GM23338 (cell line): ENCODE results near the gene TRIM24. TPM values are rescaled to one million over a fixed set of nuclear protein-coding genes. Genes with fewer than 3 reads are reported as not detected.

Source experiments
- ATAC-seq: fragments of 200-7000 bp; cut with Tn5 transposase; 3 replicates; pipeline ENCODE4 v1.9.1; 2020
- DNase-seq: peaks from one replicate; pipeline ENCODE4 v3.0.0-alpha.2; 2015; ENCODE audit warnings: low spot score
- H2AFZ ChIP-seq: fragments of 200-600 bp; sonication (generic); 2 replicates; pipeline ENCODE4 v1.8.0; 2016; ENCODE audit warnings: antibody characterized with exemption, mild to moderate bottlenecking, moderate library complexity
- H3F3A ChIP-seq: fragments of 200-600 bp; sonication (generic); replicated peaks from 2 replicates; pipeline ENCODE4 v1.8.0; 2017; ENCODE audit warnings: antibody characterized with exemption, mixed run types, low read depth
- H3K27ac ChIP-seq: fragments of 200-600 bp; sonication (generic); 2 replicates; pipeline ENCODE4 v1.6.1; 2016; ENCODE audit warnings: low read depth
- H3K27me3 ChIP-seq: fragments of 200-600 bp; sonication (generic); 2 replicates; pipeline ENCODE4 v1.8.0; 2016; ENCODE audit warnings: mild to moderate bottlenecking, mixed run types, moderate library complexity; ENCODE audit not compliant: insufficient read depth
- H3K36me3 ChIP-seq: fragments of 200-600 bp; sonication (generic); 2 replicates; pipeline ENCODE4 v1.8.0; 2016; ENCODE audit warnings: mild to moderate bottlenecking; ENCODE audit not compliant: insufficient read depth
- H3K4me1 ChIP-seq: fragments of 200-600 bp; sonication (generic); 2 replicates; pipeline ENCODE4 v1.8.0; 2016; ENCODE audit warnings: mild to moderate bottlenecking, moderate library complexity; ENCODE audit not compliant: insufficient read depth
- H3K4me2 ChIP-seq: fragments of 200-600 bp; sonication (generic); 2 replicates; pipeline ENCODE4 v1.7.1; 2017; ENCODE audit warnings: mixed run types
- H3K4me3 ChIP-seq: fragments of 200-600 bp; sonication (generic); 2 replicates; pipeline ENCODE4 v1.6.1; 2016; ENCODE audit warnings: mixed run types
- H3K79me2 ChIP-seq: fragments of 200-600 bp; sonication (generic); replicated peaks from 2 replicates; pipeline ENCODE4 v1.8.0; 2017; ENCODE audit warnings: mild to moderate bottlenecking; ENCODE audit not compliant: insufficient read depth
- H3K9me2 ChIP-seq: fragments of 200-600 bp; sonication (generic); 2 replicates; pipeline ENCODE4 v1.8.0; 2017; ENCODE audit not compliant: insufficient read depth
- H4K20me1 ChIP-seq: fragments of 200-600 bp; sonication (generic); replicated peaks from 2 replicates; pipeline ENCODE4 v1.8.0; 2017; ENCODE audit warnings: mild to moderate bottlenecking; ENCODE audit not compliant: insufficient read depth
- H3K27ac Mint-ChIP-seq: 2 replicates; pipeline ENCODE4 v1.8.0; 2020; ENCODE audit warnings: inconsistent platforms, mild to moderate bottlenecking, moderate library complexity, mixed read lengths
- H3K27me3 Mint-ChIP-seq: 3 replicates; pipeline ENCODE4 v1.8.0; 2022; ENCODE audit warnings: low read depth, mild to moderate bottlenecking, moderate library complexity, mixed read lengths, inconsistent platforms; ENCODE audit not compliant: insufficient read depth, poor library complexity
- H3K36me3 Mint-ChIP-seq: 3 replicates; pipeline ENCODE4 v1.8.0; 2021; ENCODE audit warnings: low read depth, mild to moderate bottlenecking, inconsistent platforms, moderate library complexity, mixed read lengths
- H3K4me1 Mint-ChIP-seq: 3 replicates; pipeline ENCODE4 v1.8.0; 2020; ENCODE audit warnings: mild to moderate bottlenecking, inconsistent platforms, mixed read lengths
- H3K4me3 Mint-ChIP-seq: 3 replicates; pipeline ENCODE4 v1.8.0; 2021; ENCODE audit warnings: moderate library complexity, mild to moderate bottlenecking, inconsistent platforms, mixed read lengths
- H3K9me3 Mint-ChIP-seq: 3 replicates; pipeline ENCODE4 v1.8.0; 2020; ENCODE audit warnings: moderate library complexity, mild to moderate bottlenecking, inconsistent platforms, mixed read lengths
- CREB1 ChIP-seq: fragments of 250-450 bp; sonication (Bioruptor Pico); IDR thresholded peaks from 2 replicates; pipeline ENCODE4 v1.5.0; 2020; ENCODE audit warnings: low read depth, mild to moderate bottlenecking, moderate library complexity
- CTCF ChIP-seq, 2 experiments: fragments of 200-600 bp in 1 of 2; sonication (generic) in 1 of 2; conservative IDR thresholded peaks; 2 replicates each; pipeline versions ENCODE4 v1.5.1 to v1.6.1; 2016 to 2017; ENCODE audit warnings: antibody characterized with exemption in 2 of 2, low read depth in 2 of 2, mild to moderate bottlenecking in 2 of 2, moderate library complexity in 1 of 2
- ETS1 ChIP-seq: IDR thresholded peaks from 2 replicates; pipeline ENCODE4 v1.6.1; 2016; ENCODE audit warnings: antibody characterized with exemption
- EZH2 ChIP-seq: fragments of 200-600 bp; sonication (generic); IDR thresholded peaks from one replicate; pipeline ENCODE4 v1.8.0; 2017; ENCODE audit warnings: antibody characterized with exemption, mild to moderate bottlenecking, low read depth; ENCODE audit not compliant: unreplicated experiment
- EZH2phosphoT487 ChIP-seq: fragments of 200-600 bp; sonication (generic); IDR thresholded peaks from one replicate; pipeline ENCODE4 v1.8.1; 2018; ENCODE audit warnings: antibody characterized with exemption; ENCODE audit not compliant: unreplicated experiment
- JUNB ChIP-seq: IDR thresholded peaks from one replicate; pipeline ENCODE4 v1.6.1; 2016; ENCODE audit warnings: antibody characterized with exemption; ENCODE audit not compliant: unreplicated experiment
- NANOG ChIP-seq: IDR thresholded peaks from 2 replicates; pipeline ENCODE4 v1.6.1; 2016; ENCODE audit warnings: antibody characterized with exemption, borderline replicate concordance
- POLR2AphosphoS5 ChIP-seq: IDR thresholded peaks from 2 replicates; pipeline ENCODE4 v1.6.1; 2016; ENCODE audit warnings: antibody characterized with exemption, low read depth
- STAT1 ChIP-seq: IDR thresholded peaks from one replicate; pipeline ENCODE4 v1.6.1; 2016; ENCODE audit warnings: antibody characterized with exemption; ENCODE audit not compliant: unreplicated experiment
- ZNF114 ChIP-seq: fragments of 250-450 bp; sonication (Bioruptor Pico); IDR thresholded peaks from 2 replicates; pipeline ENCODE4 v1.5.0; 2020; ENCODE audit warnings: mild to moderate bottlenecking, moderate library complexity
- ZNF331 ChIP-seq: fragments of 250-450 bp; sonication (Bioruptor Pico); IDR thresholded peaks from 2 replicates; pipeline ENCODE4 v1.5.0; 2020; ENCODE audit warnings: low read depth, mild to moderate bottlenecking, moderate library complexity
- polyA plus RNA-seq: library from polyadenylated mRNA; unstranded; fragments of >200 nt; fragmentation: Nextera tagmentation; extraction: Ambion mirVana; gene quantifications from 2 replicates; pipeline ENCODE4 v1.2.1, GENCODE V29; 2016
- total RNA-seq: library from RNA; depleted of rRNA; stranded (reverse); fragments of >200 nt; shearing (Covaris generic); gene quantifications from 2 replicates; pipeline ENCODE4 v1.2.3, GENCODE V29; 2014
- TF ChIP-seq, protein P1 (sequence below): fragments of 250-450 bp; sonication (Bioruptor Pico); IDR thresholded peaks from 2 replicates; pipeline ENCODE4 v1.5.0; 2020; ENCODE audit warnings: mild to moderate bottlenecking, moderate library complexity
- TF ChIP-seq, protein P2 (sequence below): IDR thresholded peaks from one replicate; pipeline ENCODE4 v1.6.1; 2018; ENCODE audit warnings: antibody characterized with exemption; ENCODE audit not compliant: unreplicated experiment

The TRIM24 gene
- total and polyA plus RNA-seq, 2 experiments from 2014 or later = 67.0 to 120 TPM

DNA sequence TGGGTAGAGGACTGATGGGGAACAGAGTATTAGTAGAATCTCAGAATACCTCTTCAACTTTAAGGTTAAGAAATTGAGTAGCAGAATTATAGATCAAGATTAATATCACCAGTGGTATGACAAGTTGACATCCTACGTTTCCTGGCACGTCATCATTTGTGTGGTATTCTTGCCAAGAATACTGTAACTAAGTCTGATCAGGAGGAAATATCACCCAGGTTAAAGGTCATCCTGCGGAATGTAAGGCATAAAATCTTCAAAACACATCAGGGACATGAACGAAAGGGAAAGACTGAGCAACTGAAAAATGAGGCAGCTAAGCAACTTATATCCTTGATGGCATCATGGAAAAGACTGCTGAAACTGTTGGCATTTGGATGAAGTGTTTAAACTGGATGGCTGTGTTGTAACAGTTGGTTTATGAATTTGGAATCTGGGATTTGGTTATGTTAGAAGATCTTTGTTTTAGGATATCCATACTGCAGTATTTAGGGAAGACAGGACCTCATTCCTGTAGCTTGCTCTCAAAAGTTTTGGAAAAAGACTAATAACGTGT is 86.1 kb downstream of the TRIM24 start:
- Histone ChIP-seq H3K4me1 (no peaks in the 10 kb centered on the region), H4K20me1 (0 out of 2 replicates have a peak, but pooled peaks cover 12% of the 10 kb centered on the region), H3F3A (no peaks in the 10 kb centered on the region; the same call in 1 of the 2 replicates), H3K79me2 (peaks cover 85% of the 10 kb centered on the region), H2AFZ (no peak overlapping the region), H3K27me3 (no peaks in the 10 kb centered on the region), H3K4me3 (no peak overlapping the region), H3K27ac (no peak overlapping the region), H3K36me3 (peaks cover 52% of the 10 kb centered on the region), H3K4me2 (no peak overlapping the region), H3K9me2 (no peaks in the 10 kb centered on the region)
- H3K36me3 Mint-ChIP-seq = peaks cover 83% of the 10 kb centered on the region
- DNase-seq (no peak), ATAC-seq (no peak)
- TF ChIP-seq ZNF114 (CRISPR knock-in tag) (no peak), NANOG (no peak), EZH2phosphoT487 (no peak), JUNB (no peak), CTCF (conservative IDR thresholded peaks at IDR 0.05; ENCODE audit: low read depth in 2 of 2) (no peak), EZH2 (no peak), STAT1 (no peak), CREB1 (no peak), ETS1 (no peak), POLR2AphosphoS5 (no peak), ZNF331 (CRISPR knock-in tag) (no peak)
- TF ChIP-seq, protein P1, sequence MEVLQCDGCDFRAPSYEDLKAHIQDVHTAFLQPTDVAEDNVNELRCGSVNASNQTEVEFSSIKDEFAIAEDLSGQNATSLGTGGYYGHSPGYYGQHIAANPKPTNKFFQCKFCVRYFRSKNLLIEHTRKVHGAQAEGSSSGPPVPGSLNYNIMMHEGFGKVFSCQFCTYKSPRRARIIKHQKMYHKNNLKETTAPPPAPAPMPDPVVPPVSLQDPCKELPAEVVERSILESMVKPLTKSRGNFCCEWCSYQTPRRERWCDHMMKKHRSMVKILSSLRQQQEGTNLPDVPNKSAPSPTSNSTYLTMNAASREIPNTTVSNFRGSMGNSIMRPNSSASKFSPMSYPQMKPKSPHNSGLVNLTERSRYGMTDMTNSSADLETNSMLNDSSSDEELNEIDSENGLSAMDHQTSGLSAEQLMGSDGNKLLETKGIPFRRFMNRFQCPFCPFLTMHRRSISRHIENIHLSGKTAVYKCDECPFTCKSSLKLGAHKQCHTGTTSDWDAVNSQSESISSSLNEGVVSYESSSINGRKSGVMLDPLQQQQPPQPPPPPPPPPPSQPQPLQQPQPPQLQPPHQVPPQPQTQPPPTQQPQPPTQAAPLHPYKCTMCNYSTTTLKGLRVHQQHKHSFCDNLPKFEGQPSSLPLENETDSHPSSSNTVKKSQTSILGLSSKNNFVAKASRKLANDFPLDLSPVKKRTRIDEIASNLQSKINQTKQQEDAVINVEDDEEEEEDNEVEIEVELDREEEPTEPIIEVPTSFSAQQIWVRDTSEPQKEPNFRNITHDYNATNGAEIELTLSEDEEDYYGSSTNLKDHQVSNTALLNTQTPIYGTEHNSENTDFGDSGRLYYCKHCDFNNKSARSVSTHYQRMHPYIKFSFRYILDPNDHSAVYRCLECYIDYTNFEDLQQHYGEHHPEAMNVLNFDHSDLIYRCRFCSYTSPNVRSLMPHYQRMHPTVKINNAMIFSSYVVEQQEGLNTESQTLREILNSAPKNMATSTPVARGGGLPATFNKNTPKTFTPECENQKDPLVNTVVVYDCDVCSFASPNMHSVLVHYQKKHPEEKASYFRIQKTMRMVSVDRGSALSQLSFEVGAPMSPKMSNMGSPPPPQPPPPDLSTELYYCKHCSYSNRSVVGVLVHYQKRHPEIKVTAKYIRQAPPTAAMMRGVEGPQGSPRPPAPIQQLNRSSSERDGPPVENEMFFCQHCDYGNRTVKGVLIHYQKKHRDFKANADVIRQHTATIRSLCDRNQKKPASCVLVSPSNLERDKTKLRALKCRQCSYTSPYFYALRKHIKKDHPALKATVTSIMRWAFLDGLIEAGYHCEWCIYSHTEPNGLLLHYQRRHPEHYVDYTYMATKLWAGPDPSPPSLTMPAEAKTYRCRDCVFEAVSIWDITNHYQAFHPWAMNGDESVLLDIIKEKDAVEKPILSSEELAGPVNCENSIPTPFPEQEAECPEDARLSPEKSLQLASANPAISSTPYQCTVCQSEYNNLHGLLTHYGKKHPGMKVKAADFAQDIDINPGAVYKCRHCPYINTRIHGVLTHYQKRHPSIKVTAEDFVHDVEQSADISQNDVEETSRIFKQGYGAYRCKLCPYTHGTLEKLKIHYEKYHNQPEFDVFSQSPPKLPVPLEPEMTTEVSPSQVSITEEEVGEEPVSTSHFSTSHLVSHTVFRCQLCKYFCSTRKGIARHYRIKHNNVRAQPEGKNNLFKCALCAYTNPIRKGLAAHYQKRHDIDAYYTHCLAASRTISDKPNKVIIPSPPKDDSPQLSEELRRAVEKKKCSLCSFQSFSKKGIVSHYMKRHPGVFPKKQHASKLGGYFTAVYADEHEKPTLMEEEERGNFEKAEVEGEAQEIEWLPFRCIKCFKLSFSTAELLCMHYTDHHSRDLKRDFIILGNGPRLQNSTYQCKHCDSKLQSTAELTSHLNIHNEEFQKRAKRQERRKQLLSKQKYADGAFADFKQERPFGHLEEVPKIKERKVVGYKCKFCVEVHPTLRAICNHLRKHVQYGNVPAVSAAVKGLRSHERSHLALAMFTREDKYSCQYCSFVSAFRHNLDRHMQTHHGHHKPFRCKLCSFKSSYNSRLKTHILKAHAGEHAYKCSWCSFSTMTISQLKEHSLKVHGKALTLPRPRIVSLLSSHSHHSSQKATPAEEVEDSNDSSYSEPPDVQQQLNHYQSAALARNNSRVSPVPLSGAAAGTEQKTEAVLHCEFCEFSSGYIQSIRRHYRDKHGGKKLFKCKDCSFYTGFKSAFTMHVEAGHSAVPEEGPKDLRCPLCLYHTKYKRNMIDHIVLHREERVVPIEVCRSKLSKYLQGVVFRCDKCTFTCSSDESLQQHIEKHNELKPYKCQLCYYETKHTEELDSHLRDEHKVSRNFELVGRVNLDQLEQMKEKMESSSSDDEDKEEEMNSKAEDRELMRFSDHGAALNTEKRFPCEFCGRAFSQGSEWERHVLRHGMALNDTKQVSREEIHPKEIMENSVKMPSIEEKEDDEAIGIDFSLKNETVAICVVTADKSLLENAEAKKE = no peak
- TF ChIP-seq, protein P2, sequence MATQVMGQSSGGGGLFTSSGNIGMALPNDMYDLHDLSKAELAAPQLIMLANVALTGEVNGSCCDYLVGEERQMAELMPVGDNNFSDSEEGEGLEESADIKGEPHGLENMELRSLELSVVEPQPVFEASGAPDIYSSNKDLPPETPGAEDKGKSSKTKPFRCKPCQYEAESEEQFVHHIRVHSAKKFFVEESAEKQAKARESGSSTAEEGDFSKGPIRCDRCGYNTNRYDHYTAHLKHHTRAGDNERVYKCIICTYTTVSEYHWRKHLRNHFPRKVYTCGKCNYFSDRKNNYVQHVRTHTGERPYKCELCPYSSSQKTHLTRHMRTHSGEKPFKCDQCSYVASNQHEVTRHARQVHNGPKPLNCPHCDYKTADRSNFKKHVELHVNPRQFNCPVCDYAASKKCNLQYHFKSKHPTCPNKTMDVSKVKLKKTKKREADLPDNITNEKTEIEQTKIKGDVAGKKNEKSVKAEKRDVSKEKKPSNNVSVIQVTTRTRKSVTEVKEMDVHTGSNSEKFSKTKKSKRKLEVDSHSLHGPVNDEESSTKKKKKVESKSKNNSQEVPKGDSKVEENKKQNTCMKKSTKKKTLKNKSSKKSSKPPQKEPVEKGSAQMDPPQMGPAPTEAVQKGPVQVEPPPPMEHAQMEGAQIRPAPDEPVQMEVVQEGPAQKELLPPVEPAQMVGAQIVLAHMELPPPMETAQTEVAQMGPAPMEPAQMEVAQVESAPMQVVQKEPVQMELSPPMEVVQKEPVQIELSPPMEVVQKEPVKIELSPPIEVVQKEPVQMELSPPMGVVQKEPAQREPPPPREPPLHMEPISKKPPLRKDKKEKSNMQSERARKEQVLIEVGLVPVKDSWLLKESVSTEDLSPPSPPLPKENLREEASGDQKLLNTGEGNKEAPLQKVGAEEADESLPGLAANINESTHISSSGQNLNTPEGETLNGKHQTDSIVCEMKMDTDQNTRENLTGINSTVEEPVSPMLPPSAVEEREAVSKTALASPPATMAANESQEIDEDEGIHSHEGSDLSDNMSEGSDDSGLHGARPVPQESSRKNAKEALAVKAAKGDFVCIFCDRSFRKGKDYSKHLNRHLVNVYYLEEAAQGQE = no peak
- H3K9me3 Mint-ChIP-seq = no peaks in the 10 kb centered on the region
- H3K27me3 Mint-ChIP-seq = peaks cover 5% of the 10 kb centered on the region
- no peak overlapping the region for H3K27ac Mint-ChIP-seq
- no peaks in the 10 kb centered on the region; the same call in 1 of the 3 replicates for H3K4me1 Mint-ChIP-seq
- no peak overlapping the region for H3K4me3 Mint-ChIP-seq
